ENCODE results near the gene PRAMEF2. TPM values are rescaled to one million over a fixed set of nuclear protein-coding genes. Genes with fewer than 3 reads are reported as not detected.
"Not testable (repeated sequence)": the region's sequence is repeated elsewhere in the genome, so short reads cannot be mapped to it uniquely, and the experiment has no call there.

PRAMEF2 gene
- total RNA-seq, 1 donor from 2014 or later, result not detected

DNA sequence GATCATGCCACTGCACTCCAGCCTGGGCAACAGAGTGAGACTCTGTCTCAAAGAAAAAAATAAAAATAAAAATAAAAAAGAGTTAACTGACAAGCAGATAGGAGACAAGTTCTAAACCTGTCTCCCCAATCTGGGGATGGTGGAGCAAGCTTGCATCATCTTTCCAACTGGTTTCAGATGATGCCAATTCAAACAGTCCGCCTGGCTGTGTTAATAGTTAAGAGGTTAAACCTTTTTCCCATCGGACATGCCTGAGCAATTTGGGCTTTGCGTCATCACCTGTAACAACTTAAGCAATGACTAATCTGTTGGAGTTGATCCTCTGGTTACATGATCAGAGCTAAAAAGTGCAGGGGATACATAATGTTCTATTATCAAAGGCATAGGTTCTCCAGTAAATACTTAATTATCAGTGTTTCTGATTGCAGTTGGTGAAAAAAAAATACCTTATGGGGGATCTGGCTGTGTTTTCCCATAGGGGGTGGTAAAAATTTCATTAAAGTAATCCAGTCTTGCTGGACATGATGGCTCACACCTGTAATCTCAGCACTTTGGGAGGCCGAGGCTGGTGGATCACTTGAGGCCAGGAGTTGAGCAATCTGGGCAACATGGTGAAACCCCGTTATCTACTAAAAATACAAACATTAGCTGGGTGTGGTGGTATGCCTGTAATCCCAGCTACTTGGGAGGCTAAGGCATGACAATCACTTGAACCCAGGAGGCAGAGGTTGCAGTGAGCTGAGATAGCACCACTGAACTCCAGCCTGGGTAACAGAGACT lies 47.1 kb downstream of the PRAMEF2 start:
- H3K27me3 Mint-ChIP-seq; H3K9me3 Mint-ChIP-seq; H3K27ac Mint-ChIP-seq; H3K36me3 Mint-ChIP-seq (ENCODE audit: low read depth); intact Hi-C loops (cut with micrococcal nuclease); DNase-seq; H3K4me1 Mint-ChIP-seq; H3K4me3 Mint-ChIP-seq: not testable (repeated sequence)

Other genes with a start within 250 kb of the PRAMEF2 start
- 66.4 and 69.2 TPM in 2 replicates for gene DHRS3, start 238.9 kb upstream of the PRAMEF2 start, total RNA-seq
- gene AADACL4, start 213.0 kb upstream of the PRAMEF2 start, total RNA-seq, result not detected in 2 replicates
- gene AADACL3, start 141.0 kb upstream of the PRAMEF2 start, total RNA-seq, result not detected in 2 replicates
- gene CFAP107, start 110.9 kb upstream of the PRAMEF2 start, total RNA-seq, result not detected in 2 replicates
- gene PRAMEF12, start 83.3 kb upstream of the PRAMEF2 start, total RNA-seq, result not detected in 2 replicates
- not detected in 2 replicates for gene PRAMEF1, start 65.7 kb upstream of the PRAMEF2 start, total RNA-seq
- gene PRAMEF11, start 25.7 kb upstream of the PRAMEF2 start, total RNA-seq, result not detected in 2 replicates
- gene HNRNPCL1, start 8.4 kb upstream of the PRAMEF2 start, total RNA-seq, result not detected in 2 replicates
- gene PRAMEF4, start 29.1 kb downstream of the PRAMEF2 start, total RNA-seq, result not detected in 2 replicates
- gene PRAMEF10, start 41.2 kb downstream of the PRAMEF2 start, total RNA-seq, result not detected in 2 replicates
- not detected in 2 replicates for gene PRAMEF7, start 59.5 kb downstream of the PRAMEF2 start, total RNA-seq
- gene PRAMEF6, start 90.5 kb downstream of the PRAMEF2 start, total RNA-seq, result not detected in 2 replicates
- gene PRAMEF27, start 199.5 kb downstream of the PRAMEF2 start, total RNA-seq, result not detected in 2 replicates
- not detected in 2 replicates for gene HNRNPCL3, start 203.7 kb downstream of the PRAMEF2 start, total RNA-seq
- not detected in 2 replicates for gene PRAMEF25, start 213.7 kb downstream of the PRAMEF2 start, total RNA-seq

All from activated CD4-positive, alpha-beta T cell treated with anti-CD3 and anti-CD28 coated beads, Interleukin-2, amount 10 ng/mL, durations not matched to agents 24 days and 14 days (primary cell).